ENCODE measurements around the gene GPR3.

GPR3 gene

DNA sequence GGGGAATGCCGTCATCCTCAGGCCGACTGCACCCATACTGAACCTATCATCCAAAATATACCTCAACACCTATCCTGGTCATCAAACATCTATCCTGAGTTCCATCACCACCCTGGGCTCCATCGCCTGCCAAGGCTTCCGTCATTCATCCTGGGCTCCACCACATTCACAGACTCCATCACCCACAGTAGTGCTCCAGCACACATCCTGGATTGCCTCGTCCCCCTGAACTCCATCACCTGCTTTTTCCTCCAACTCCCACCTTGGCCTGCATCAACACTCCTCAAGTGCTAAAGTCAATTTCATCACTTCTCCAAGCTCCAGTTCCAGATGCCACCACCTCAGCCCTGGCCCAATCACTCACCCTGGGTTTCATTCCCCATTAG is 33.5 kb upstream of the GPR3 start:
- no peak for DNase-seq

- no peak for DNase-seq
These were observed 32.6 kb upstream of the GPR3 start for GRCh38 chr1:27359822-27360158.

DNA sequence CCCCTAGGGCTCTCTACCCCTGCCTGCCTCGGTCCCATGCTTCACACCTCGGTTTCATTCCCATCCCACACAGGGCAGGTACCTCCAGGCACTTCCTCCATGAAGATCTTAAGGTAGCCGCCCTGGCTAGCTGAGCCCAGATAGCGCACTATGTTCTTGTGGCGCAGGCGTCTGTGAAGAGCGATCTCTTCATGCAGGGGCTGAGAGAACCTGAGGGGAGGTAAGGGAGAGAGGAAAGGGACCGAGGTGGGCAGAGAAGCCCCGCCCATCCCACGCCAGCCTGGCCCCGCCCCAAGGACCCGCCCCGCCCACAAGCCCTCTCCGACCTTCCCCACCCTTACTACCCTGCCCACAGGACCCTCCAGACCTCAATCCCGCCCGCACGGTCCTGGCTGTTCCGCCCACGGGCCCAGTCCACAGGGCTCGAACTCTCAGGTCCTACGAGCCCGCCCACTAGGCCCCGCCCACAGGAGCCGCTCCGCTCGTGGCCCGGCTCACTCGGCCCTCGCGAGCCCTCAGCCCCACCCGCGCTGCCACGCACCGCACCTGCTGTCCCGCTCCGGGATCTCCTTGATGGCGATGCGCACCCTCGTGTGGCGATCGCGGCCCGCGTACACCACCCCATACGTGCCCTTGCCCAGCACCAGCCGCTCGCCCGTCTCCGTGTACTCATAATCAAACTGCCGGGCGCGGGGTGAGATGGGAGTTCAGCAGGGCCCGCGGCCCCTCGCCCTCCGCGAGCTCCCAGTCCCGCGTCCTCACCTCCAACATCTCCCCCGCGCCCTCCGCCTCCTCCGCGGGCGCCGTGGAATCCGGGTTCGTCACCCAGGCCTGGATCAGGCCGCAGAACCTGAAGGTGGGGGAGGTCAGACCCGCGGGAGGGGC is 32.0 kb upstream of the GPR3 start:
- DNase-seq = peak in 1 of 2 experiments; percentile 35

GRCh38 chr1:27361044-27361402 is 31.4 kb upstream of the GPR3 start:
- no peak for DNase-seq

GRCh38 chr1:27361553-27361952 is 30.9 kb upstream of the GPR3 start:
- no peak for DNase-seq

GRCh38 chr1:27363766-27364695 is 28.4 kb upstream of the GPR3 start:
- no peak for DNase-seq

GRCh38 chr1:27364696-27365371 is 27.6 kb upstream of the GPR3 start:
- DNase-seq = no peak

DNA sequence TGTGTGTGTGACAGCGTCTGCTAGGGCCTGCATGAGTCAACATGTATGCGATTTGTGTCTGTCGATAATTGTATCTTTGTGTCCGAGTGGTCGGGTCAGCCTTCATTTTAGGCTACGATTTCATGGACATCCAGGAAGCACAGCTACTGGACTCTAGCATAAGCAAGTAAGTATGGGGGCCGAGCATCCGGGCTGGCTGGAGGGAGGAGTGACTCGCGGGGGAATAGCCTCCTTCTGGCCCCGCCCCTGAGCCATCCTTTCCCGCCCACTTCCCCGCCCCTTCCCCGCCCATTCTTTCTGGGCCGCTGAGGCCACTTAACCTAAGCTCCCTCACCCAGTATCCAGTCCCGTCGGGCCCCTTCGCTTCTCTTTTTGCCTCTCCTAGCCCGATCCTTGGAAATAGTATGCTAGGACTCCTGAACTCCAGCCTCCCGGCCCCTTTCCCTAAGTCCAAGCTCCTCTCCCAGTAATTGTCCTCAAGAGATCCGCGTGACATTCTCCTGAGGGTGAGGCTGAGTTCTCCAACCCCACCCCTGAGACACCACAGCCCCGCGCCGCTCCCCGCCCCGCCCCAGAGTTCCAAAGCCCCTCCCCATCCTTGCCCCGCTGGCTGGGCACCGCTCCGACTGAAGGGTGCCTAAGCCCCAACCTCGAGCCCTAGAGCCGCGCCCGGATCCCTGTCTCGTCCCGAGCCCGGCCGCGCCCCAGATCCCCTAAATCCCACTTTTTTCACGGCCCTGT is 26.9 kb upstream of the GPR3 start:
- peak; percentile 71 to 76 for DNase-seq

DNA sequence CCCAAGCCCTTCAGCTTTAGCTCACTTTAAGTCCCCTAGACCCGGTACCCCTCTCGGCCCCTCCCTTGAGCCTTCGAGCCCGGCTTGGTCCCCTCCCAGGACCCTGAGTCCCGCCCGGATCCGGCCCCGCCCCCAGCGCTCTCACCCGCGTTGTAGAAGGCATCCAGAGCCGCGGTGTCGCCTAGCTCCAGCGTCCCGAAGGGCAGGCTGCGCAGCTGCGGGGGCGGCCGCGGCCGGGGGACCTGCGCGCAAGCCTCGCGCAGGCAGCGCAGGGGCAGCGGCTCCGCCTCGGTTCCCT is 26.4 kb upstream of the GPR3 start:
- peak; percentile 56 to 61 for DNase-seq

- DNase-seq = no peak
These were observed 25.8 kb upstream of the GPR3 start, which contains the start of gene MAP3K6 for GRCh38 chr1:27366411-27367159. TSS of gene MAP3K6 (minus strand) at chr1:27366961. CDS start at chr1:27366597, 364 bp downstream.

GRCh38 chr1:27367160-27367650 is 25.2 kb upstream of the GPR3 start:
- no peak for DNase-seq

- no peak for DNase-seq
These were observed 23.4 kb upstream of the GPR3 start for GRCh38 chr1:27368869-27369582.

DNA sequence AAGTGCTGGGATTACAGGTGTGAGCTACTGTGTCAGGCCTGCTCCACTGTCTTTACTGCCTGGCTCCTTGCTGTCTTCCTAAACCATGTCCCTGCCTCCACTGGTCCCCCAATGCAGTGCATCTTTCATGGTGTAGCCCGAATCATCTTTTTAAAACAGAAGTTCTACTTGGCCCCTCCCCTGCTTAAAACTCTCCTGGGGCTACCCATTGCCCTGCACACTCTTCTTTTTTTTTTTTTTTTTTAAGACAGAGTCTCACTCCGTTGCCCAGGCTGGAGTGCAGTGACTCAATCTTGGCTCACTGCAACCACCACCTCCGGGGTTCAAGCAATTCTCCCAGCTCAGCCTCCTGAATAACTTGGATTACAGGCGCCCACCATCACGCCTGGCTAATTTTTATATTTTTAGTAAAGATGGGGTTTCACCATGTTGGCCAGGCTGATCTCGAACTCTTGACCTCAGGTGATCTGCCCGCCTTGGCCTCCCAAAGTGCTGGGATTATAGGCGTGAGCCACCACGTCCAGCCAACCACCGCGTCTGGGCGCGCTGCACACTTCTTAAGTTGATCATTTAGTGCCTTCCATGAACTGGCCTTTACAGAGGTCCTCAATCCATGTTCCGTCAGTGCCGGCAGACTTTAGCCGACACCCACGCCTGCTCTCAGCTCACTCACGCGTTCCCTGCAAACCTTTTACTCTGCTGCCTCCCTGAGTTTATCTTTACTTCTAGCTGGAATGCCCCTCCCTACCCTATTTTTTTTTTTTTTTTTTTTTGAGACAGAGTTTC is 20.2 kb upstream of the GPR3 start:
- no peak for DNase-seq

- DNase-seq = no peak
These were observed 19.4 kb upstream of the GPR3 start for GRCh38 chr1:27372808-27373690.

DNA sequence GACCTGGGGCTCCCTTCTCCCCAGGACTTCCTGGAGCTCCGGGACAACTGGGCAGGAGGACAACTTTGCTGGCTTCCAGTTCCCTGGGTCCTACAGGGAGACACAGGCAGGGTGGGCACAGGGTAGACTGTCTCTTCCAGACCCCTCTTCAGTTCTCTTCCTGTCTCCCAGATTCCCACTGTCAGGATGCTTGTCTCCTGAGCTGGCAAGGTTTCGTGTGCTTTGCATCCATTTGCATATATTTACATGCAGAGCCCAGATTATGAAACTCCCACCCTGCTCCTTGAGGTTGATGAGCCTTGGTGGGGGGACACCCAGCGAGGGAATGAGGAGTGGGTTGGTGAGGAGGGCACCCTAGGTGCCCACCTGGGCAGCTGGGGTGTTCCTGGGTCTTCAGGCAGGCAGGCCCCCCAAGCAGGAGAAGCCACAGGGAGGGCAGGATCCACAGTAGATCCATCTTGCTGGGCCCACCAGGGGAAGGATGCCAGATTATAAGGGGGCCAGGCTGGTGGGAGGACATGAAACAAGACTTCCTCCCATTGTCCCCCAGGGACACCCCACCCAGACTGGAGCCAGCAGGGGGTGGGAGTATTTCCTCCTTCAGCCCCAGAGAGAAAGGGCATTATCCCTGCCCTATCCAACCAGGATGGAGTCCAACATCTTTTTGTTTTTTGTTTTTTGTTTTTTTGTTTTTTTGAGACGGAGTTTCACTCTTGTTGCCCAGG is 17.9 kb upstream of the GPR3 start, which contains the start of gene FCN3:
Gene FCN3 (minus strand): TSS at position 463 of the 725 bp plus-strand sequence. CDS start 6 bp downstream, at position 457.
- DNase-seq = no peak

- no peak for DNase-seq
These were observed 14.5 kb upstream of the GPR3 start for GRCh38 chr1:27377760-27378495.

- no peak for DNase-seq
These were observed 12.8 kb upstream of the GPR3 start for GRCh38 chr1:27379564-27380122.

Data from activated CD4-positive, alpha-beta T cell treated with anti-CD3 and anti-CD28 coated beads, Interleukin-2, amount 50 U/mL, for 4 hours (primary cell).